HCT116 (cell line): ENCODE data around the gene YBX3. TPM values are rescaled to one million over a fixed set of nuclear protein-coding genes. Genes with fewer than 3 reads are reported as not detected.

Experiments
- ATAC-seq: fragments of 200-7000 bp; cut with Tn5 transposase; 2 replicates; pipeline ENCODE4 v1.9.1; 2020; ENCODE audit warnings: mild to moderate bottlenecking, moderate library complexity
- BruUV-seq: library from RNA; stranded (reverse); fragments of 400-500 nt; replicated peaks from 2 replicates; lab custom pipeline; 2021; lab: Mats Ljungman, UMichigan
- CTCF ChIA-PET: fragments of 300-600 bp; sonication (Branson Sonifier 250); formaldehyde crosslinking; loops from one replicate; lab custom pipeline; 2021; ENCODE audit warnings: antibody characterized with exemption; lab: Charles Lee
- POLR2A ChIA-PET: fragments of 300-600, 350-600 bp; sonication (Branson Sonifier 250); formaldehyde crosslinking; loops from one replicate; lab custom pipeline; 2021; ENCODE audit warnings: antibody characterized with exemption; lab: Charles Lee
- RAD21 ChIA-PET, 2 experiments: fragments of 300-600 bp; sonication (Branson Sonifier 250); formaldehyde crosslinking; loops; one replicate each; lab custom pipeline; 2023; ENCODE audit warnings: low total read pairs in 2 of 2; ENCODE audit not compliant: uncharacterized antibody in 2 of 2, unreplicated experiment in 2 of 2, low non-redundant PET in 1 of 2; lab: Charles Lee
- DNase-seq: peaks from one replicate; pipeline ENCODE4 v3.0.0-alpha.2; 2010; ENCODE audit warnings: low read depth, low spot score
- H2AFZ ChIP-seq: fragments of 200-600 bp; shearing (Covaris generic), sonication (generic); 2 replicates; pipeline ENCODE4 v1.6.1; 2017; ENCODE audit warnings: low read depth, mixed run types, mixed read lengths, antibody characterized with exemption, low read length; ENCODE audit not compliant: poor library complexity, severe bottlenecking
- H3K27ac ChIP-seq: 2 replicates; pipeline ENCODE4 v1.5.1; 2012; ENCODE audit warnings: low read depth, low read length
- H3K27me3 ChIP-seq: fragments of 200-600 bp; sonication (generic); 2 replicates; pipeline ENCODE4 v1.6.1; 2016; ENCODE audit warnings: mixed run types, low read length, mixed read lengths; ENCODE audit not compliant: insufficient read depth
- H3K36me3 ChIP-seq, 2 experiments: fragments of 200-500 bp in 1 of 2; fragments of 200-600 bp in 1 of 2; sonication (Bioruptor generic) in 1 of 2; sonication (generic) in 1 of 2; 2 replicates each; pipeline versions ENCODE4 v1.5.1 to v1.6.1; 2014 to 2016; ENCODE audit warnings: low read length in 2 of 2, inconsistent platforms in 1 of 2, mixed read lengths in 1 of 2, mixed run types in 1 of 2; ENCODE audit not compliant: insufficient read depth in 2 of 2, control insufficient read depth in 1 of 2
- H3K4me1 ChIP-seq, 2 experiments: fragments of 200-600 bp in 1 of 2; sonication (generic) in 1 of 2; 2 replicates each; pipeline versions ENCODE4 v1.5.1 to v1.6.1; 2012 to 2017; ENCODE audit warnings: low read length in 2 of 2, inconsistent platforms in 1 of 2, mild to moderate bottlenecking in 1 of 2, mixed read lengths in 1 of 2, mixed run types in 1 of 2, moderate library complexity in 1 of 2; ENCODE audit not compliant: insufficient read depth in 2 of 2, control insufficient read depth in 1 of 2
- H3K4me2 ChIP-seq: fragments of 200-600 bp; sonication (generic); 2 replicates; pipeline ENCODE4 v1.6.1; 2017; ENCODE audit warnings: mixed run types, low read length, mixed read lengths
- H3K4me3 ChIP-seq, 2 experiments: fragments of 200-600 bp in 1 of 2; sonication (generic) in 1 of 2; replicated peaks in 1 of 2; 2 replicates each; pipeline ENCODE4 v1.5.1; 2011 to 2016; ENCODE audit warnings: low read length in 2 of 2, control low read depth in 1 of 2, low read depth in 1 of 2, mild to moderate bottlenecking in 1 of 2, mixed read lengths in 1 of 2, mixed run types in 1 of 2
- H3K79me2 ChIP-seq: fragments of 200-600 bp; sonication (generic); 2 replicates; pipeline ENCODE4 v1.6.1; 2017; ENCODE audit warnings: mild to moderate bottlenecking, mixed run types, low read length, moderate library complexity, mixed read lengths; ENCODE audit not compliant: insufficient read depth
- H3K9ac ChIP-seq: fragments of 200-600 bp; sonication (generic); 2 replicates; pipeline ENCODE4 v1.6.1; 2016; ENCODE audit warnings: low read length, mixed read lengths
- H3K9me2 ChIP-seq: fragments of 200-600 bp; sonication (generic), shearing (Covaris generic); 2 replicates; pipeline ENCODE4 v1.6.1; 2017; ENCODE audit warnings: mixed run types, mild to moderate bottlenecking, moderate library complexity; ENCODE audit not compliant: insufficient read depth
- H3K9me3 ChIP-seq, 2 experiments: fragments of 200-500 bp in 1 of 2; fragments of 200-600 bp in 1 of 2; sonication (Bioruptor generic) in 1 of 2; sonication (generic) in 1 of 2; 2 replicates each; pipeline ENCODE4 v1.6.1; 2014 to 2017; ENCODE audit warnings: low read length in 2 of 2, mixed read lengths in 2 of 2, inconsistent platforms in 1 of 2, low read depth in 1 of 2, mild to moderate bottlenecking in 1 of 2, mixed run types in 1 of 2, moderate library complexity in 1 of 2; ENCODE audit not compliant: control insufficient read depth in 1 of 2, insufficient read depth in 1 of 2
- H4K20me1 ChIP-seq: fragments of 200-600 bp; sonication (generic), shearing (Covaris generic); 2 replicates; pipeline ENCODE4 v1.6.1; 2017; ENCODE audit warnings: mixed run types, mild to moderate bottlenecking, moderate library complexity; ENCODE audit not compliant: insufficient read depth
- CEBPB ChIP-seq: IDR thresholded peaks from 2 replicates; pipeline ENCODE4 v1.6.1; 2012; ENCODE audit warnings: low read depth
- ELF1 ChIP-seq: IDR thresholded peaks from 2 replicates; pipeline ENCODE4 v1.6.1; 2012; ENCODE audit warnings: low read depth, borderline replicate concordance
- REST ChIP-seq: IDR thresholded peaks from 2 replicates; pipeline ENCODE4 v1.6.1; 2012; ENCODE audit warnings: low read depth
- TCF7L2 ChIP-seq: IDR thresholded peaks from 2 replicates; pipeline ENCODE4 v1.7.0; 2011; ENCODE audit warnings: borderline replicate concordance, inconsistent platforms; ENCODE audit not compliant: insufficient read depth, insufficient read length; ENCODE audit errors: extremely low read depth
- intact Hi-C: fragments of 100-400 bp; cut with micrococcal nuclease; formaldehyde crosslinking; loops from 2 replicates; pipeline ENCODE4 v1.10.0; 2022
- total RNA-seq: library from RNA; stranded (reverse); gene quantifications from one replicate; pipeline ENCODE4 v1.2.1, GENCODE V29; 2021; ENCODE audit not compliant: unreplicated experiment
- TF ChIP-seq, protein P1 (sequence below): IDR thresholded peaks from 2 replicates; pipeline ENCODE4 v1.6.1; 2012

YBX3 gene
- total RNA-seq, 1 experiment from 2014 or later, result 419 TPM

DNA sequence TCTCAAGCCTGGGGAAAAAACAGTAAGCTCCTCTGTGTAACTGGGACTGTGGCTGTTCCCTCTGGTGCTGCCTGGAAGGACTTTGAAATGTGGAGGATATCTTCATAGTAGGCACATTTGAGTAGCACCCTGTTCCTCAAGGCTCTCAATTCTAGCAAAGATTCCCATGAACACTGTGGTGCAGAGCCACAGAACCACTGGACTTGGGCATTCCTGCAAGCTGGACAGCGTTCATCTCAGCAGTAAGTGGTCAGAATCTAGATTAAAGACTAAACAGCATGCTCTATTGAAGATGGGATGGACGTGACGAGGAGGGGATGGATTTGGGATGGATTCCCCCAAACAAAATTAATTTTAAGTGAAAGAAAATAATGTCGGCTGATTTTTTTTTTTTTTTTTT, 9.4 kb upstream of the YBX3 start:
- Histone ChIP-seq H3K4me2 (no peak overlapping the region), H3K79me2 (no peaks in the 10 kb centered on the region), H4K20me1 (no peaks in the 10 kb centered on the region), H3K27ac (no peak overlapping the region), H3K4me3 (no peak overlapping the region), H2AFZ (no peak overlapping the region), H3K9ac (no peak overlapping the region), H3K27me3 (no peaks in the 10 kb centered on the region), H3K36me3 (no peaks in the 10 kb centered on the region), H3K9me3 (no peaks in the 10 kb centered on the region; a peak in 1 of 4 replicates), H3K9me2 (no peaks in the 10 kb centered on the region), H3K4me1 (no peaks in the 10 kb centered on the region)
- RAD21 ChIA-PET, result no interaction called here
- no TSS peak for BruUV-seq
- intact Hi-C loops, result no loop called here
- DNase-seq (no peak), ATAC-seq (no peak)
- TF ChIP-seq ELF1, result no peak
- TF ChIP-seq TCF7L2, result no peak
- TF ChIP-seq CEBPB, result no peak
- TF ChIP-seq, protein P1, sequence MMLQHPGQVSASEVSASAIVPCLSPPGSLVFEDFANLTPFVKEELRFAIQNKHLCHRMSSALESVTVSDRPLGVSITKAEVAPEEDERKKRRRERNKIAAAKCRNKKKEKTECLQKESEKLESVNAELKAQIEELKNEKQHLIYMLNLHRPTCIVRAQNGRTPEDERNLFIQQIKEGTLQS, result no peak
- 0 out of 2 replicates have a peak, but pooled peaks have one; percentile 11 for TF ChIP-seq REST
- POLR2A ChIA-PET, result no interaction called here
- CTCF ChIA-PET, result interaction anchor here (0.6 to 1.4 kb wide), 2 partner anchors 18 to 500 kb away, joined by 3 to 7 read pairs; no protein-coding TSS in a partner anchor
